ENCODE measurements around the gene GALNTL6.

Gene GALNTL6

DNA sequence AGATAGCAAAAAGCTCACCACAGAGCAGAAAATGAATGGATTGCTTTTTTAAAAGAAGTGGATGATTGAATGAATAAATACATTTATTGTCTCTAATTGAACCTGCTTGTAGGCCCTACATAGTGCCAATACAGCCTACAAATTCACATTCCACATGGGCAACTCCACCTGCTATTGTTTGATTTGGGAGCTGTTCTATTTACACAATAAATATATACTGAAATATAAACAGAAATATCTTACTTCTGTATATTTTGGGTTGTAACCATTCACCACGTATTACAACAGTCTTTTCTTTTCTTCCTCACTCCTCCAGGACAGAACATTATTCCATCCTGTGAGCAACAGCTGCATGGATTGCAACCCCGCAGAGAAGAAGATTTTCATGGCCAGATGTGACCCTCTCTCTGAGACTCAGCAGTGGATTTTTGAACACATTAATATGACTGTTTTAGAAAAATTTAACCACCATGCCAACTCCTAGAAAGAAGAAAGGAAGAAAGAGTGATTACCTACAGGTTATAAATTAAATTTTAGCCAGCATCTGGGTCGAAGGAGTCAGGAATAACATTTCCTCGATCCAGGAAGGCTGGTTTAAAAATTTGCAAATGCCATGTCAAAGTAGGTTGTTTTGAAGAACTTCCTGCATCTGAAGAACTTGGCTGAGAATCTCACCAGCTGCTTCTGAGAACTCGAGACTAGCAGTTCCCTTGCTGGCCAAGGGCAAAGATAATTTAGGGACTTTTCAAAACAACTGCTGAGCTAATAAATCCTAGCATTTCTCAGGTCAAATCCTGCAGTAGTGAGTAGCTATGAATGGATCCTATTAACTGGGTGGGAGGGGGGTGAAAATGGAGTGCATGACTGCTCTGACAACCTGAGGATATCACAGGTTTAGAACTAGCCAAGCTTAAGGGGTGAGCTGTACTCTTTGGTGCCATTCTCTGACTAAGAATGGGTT, 1226.7 kb downstream of the GALNTL6 start:
- H3K27ac ChIP-seq = peak overlapping the region; percentile 99
- TF ChIP-seq, protein P1, sequence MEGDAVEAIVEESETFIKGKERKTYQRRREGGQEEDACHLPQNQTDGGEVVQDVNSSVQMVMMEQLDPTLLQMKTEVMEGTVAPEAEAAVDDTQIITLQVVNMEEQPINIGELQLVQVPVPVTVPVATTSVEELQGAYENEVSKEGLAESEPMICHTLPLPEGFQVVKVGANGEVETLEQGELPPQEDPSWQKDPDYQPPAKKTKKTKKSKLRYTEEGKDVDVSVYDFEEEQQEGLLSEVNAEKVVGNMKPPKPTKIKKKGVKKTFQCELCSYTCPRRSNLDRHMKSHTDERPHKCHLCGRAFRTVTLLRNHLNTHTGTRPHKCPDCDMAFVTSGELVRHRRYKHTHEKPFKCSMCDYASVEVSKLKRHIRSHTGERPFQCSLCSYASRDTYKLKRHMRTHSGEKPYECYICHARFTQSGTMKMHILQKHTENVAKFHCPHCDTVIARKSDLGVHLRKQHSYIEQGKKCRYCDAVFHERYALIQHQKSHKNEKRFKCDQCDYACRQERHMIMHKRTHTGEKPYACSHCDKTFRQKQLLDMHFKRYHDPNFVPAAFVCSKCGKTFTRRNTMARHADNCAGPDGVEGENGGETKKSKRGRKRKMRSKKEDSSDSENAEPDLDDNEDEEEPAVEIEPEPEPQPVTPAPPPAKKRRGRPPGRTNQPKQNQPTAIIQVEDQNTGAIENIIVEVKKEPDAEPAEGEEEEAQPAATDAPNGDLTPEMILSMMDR (conservative IDR thresholded peaks at IDR 0.05) = no peak

DNA sequence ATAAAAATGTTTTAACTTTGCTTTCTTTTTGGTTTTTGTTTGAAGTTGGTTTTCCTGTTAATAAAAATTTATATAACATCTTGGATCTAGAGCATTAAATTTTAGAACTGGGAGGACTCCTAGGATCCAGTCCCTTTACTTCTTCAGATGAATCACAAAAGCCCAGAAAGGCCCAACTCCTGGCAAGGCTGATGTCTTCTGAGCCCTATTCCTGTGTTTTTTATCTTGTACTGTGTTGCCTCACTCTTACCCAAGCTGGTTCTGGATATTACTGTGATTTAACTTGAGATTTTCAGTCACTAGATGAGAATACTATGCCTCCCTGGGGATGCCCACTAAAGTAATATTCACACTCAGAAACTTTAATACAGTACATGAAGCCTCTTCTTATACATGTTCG, 1228.3 kb downstream of the GALNTL6 start:
- TF ChIP-seq, protein P1 (conservative IDR thresholded peaks at IDR 0.05) = no peak
- peak overlapping the region; percentile 99 for H3K27ac ChIP-seq

DNA sequence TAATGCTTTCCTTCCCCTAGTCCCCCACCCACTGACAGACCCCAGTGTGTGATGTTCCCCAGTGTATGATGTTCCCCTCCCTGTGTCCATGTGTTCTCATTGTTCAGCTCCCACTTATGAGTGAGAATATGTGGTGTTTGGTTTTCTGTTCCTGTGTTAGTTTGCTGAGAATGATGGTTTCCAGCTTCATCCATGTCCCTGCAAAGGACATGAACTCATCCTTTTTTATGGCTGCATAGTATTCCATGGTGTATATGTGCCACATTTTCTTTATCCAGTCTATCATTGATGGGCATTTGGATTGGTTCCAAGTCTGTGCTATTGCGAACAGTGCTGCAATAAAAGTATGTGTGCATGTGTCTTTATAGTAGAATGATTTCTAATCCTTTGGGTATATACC, 1228.9 kb downstream of the GALNTL6 start:
- peak overlapping the region; percentile 99 for H3K27ac ChIP-seq

DNA sequence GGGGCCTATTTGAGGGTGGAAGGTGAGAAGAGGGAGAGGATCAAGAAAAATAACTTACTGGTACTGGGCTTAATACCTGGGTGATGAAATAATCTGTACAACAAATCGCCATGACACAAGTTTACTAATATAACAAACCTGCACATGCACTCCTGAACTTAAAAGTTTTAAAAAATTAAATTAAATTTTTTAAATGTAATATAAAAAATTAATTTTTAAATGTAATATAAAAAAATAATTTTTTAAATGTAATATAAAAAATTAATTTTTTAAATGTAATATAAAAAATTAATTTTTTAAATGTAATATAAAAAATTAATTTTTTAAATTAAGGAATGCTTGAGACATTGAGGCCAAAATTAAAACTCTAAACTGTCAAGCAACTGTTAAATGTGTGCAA, 1231.1 kb downstream of the GALNTL6 start:
- TF ChIP-seq, protein P1 (conservative IDR thresholded peaks at IDR 0.05) = no peak
- H3K27ac ChIP-seq = no peak overlapping the region

DNA sequence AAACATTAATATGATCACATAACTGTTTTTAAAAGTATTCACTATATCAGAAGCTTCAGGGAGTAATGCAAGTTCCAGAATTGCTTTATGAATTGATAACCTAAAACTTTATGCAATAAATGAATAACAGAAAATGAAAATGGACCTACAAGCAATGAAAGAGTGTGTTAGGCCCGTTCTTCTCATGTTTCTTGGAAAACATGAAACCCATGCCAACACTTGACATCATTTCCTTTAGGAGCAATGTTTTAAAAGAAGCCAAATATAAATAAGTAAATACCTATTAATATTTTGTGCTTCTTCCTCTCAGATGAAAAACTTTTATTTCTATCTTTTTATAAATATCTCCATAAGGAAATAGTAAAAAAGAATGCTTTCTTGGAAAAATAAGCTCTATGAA, 1232.4 kb downstream of the GALNTL6 start:
- TF ChIP-seq, protein P1 (conservative IDR thresholded peaks at IDR 0.05) = no peak
- no peak overlapping the region for H3K27ac ChIP-seq

DNA sequence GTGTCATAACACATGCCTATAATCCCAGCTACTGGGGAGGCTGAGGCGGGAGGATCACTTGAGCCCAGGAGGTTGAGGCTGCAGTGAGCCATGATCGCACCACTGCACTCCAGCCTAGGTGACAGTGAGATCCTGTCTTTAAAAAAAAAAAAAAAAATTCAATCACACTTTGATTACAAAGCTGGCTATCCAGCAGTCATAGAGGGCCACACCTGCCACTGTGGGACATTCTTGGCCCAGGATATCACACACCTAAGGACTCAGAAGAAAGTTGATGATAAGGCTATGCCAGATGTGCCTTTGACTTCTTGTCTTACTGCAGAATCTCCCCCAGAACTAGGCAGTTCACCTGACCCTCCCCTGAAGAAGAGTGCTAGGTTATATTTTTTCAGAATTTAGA, 1232.9 kb downstream of the GALNTL6 start:
- TF ChIP-seq, protein P1 (conservative IDR thresholded peaks at IDR 0.05) = no peak
- no peak overlapping the region for H3K27ac ChIP-seq

DNA sequence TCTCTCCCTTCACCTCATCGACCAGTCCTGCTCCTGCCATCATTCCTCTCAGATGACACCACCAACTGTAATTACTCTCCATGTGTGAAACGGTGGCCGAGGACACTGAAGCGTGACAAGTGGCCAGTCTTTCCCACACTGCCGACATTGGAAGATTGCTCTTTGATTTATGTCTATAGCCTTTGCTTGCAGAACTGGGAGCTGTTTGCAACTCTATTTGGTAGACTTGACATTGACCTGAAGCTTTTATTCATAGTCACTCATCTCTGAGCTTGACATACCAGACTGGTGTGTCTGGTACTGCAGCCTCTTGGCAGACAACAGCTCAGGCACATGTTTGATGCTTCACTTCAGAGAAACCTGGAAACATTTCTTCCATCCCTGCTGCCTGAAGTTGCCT, 1233.6 kb downstream of the GALNTL6 start:
- TF ChIP-seq, protein P1 (conservative IDR thresholded peaks at IDR 0.05) = no peak

DNA sequence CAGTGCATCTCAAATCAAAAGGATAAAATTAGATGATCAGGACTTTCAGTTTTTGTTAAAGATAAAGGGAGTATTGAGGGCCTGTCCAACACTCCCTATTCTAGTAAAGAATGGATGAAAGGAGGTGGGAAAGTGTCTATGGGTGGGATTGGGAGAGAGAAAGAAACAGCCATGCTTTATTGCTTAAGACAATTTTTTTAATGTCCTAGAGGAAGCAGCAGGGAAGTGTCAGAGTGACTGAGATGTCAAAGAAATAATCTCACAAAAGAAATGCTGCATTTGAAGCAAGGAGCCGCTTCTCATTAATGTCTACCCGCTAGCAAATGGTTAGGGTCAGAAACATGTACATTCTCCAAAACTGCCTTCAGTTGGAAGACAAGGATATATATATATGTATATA, 1238.0 kb downstream of the GALNTL6 start:
- TF ChIP-seq, protein P1 (conservative IDR thresholded peaks at IDR 0.05) = no peak
- no peak overlapping the region for H3K27ac ChIP-seq

More for the DNA sequence above, 1233.6 kb downstream of the GALNTL6 start:
- H3K27ac ChIP-seq = peak overlapping the region; percentile 2; the same call in 1 of the 2 replicates

Measured in VCaP (cell line).